ENCODE measurements around the gene PAPPA2.

GRCh38 chr1:176880955-176881595 lies 418.1 kb downstream of the PAPPA2 start:
- TF ChIP-seq CTCF (IDR thresholded peaks at IDR 0.05) (peak; percentile 69 to 87 (median 79)), POLR2A (IDR thresholded peaks at IDR 0.05) (no peak)
